NCI-H82 treated with DMSO at 0.1 percent for 48 hours (cell line): ENCODE data around the gene GTF2H4.

Experiments used
- DNase-seq: peaks from one replicate; lab custom pipeline; 2025; ENCODE audit not compliant: unreplicated experiment; lab: John Stamatoyannopoulos, UW

GTF2H4 gene

DNA sequence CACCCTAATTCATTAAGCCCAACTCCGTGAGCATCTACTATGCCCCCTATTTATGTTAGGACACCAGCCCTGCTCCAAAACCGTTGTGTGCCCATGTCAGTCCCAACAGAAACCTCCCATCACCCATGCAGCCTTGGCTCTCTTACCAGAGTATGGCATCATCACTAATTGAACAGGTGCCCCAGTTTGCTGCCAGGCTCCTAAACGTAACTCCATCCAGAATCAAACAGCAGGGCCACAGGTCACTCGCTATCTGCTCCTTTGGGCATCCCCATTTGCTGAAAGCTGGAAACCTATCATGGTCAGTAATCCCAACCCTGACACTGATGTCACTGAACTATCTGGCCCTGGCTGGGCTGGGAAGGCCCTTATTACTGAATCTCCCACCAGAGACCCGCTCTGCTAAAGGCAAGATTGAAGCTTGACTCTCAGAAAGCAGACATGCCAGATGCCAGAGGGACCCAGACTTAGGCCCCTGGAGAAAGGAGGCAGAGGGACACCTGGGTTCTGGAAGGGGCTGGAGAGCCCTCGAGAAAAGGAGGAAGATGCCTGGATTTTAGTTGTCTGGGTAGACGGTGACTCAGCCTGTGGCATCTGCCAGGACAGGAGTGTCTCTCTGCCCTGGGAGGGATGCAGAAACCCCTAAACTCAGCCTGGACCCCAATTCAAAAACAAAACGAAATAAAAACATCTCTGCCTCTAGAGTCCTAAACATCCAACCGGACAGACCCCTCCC is 46.8 kb downstream of the GTF2H4 start:
- DNase-seq: no peak

DNA sequence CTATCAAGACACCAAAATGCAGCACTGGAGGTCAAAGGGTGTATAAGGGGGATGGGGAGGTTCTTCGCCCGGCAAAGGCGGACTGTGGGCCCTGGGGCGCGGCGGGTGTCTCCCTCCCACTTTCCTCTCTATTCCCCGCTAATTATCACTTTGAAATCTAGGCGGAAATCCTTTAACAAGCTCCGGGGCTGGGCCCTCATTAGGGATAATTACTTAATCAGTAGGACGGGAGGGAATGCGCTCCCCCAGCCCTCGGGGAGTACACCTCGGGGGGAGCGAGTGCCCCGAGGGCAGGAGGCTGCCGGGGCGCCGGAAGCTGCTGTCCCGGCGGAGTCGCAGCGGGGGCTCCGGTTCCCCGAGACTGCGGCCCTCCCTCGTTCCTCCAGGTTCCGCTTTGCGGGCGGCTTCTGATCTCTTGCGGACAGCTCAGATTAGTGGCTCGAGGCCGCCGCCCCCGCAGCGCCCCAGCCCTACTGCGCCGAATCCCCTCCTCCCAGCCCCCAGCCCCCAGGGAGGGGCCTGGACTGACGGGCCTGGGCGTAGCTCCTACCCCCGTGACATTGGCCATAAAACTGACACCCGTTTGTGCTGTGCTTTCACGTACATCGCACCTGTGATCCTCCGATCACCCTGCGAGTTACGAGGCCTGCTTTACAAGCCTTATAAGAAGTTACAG is 47.5 kb downstream of the GTF2H4 start:
- peak; percentile 14 for DNase-seq

DNA sequence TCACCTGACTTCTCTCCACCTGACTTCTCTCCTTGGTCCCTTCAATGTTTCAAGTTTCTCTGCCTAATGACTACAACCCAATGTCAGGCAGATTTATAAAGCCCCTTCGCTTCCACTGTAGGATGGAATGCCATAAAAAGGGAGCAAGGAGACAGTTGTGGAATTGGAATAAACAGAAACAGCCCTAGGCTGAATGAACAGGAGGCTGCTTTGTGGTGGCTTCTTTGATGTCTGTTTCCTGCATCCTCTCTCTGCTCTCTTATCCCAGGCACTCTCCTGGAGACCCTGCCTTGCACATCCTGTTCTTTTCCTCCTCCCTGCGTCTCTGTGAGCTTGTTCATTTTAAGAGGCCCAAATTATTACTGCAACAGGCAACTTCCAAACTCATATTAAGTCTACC is 49.7 kb downstream of the GTF2H4 start:
- DNase-seq: no peak

DNA sequence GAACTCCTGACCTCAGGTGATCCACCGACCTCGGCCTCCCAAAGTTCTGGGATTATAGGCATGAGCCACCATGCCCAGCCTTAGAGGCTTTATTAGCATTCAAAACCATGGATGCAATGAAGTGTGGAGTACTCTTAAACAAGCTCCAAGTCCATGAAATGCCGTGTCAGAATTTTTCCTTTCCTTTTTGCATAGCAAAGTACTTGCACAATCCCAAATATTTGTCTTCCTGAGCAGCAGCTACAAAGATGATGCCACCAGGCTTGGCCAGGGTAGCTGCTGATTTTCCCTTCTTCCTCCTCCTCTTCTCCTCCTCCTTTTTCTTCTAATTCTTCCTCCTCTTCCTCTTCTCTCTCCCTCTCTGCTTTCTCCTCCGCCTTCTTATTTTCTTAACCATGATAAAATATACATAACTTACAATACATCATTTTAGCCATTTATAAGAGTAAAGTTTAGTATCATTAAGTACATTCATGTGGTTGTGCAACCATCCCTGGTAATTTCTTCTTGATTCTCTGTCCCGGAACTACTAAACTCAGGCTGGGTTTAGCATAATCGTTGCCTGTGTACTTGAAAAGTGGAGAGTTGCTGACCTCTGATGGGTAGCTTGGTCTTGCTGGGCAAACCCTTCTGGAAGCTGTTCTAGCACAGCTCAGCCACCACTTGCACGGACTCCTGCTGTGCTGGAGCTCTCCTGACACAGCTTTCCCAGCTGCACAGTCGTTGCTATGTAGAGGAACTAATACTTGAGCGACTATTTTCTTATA is 53.1 kb downstream of the GTF2H4 start:
- no peak for DNase-seq

DNA sequence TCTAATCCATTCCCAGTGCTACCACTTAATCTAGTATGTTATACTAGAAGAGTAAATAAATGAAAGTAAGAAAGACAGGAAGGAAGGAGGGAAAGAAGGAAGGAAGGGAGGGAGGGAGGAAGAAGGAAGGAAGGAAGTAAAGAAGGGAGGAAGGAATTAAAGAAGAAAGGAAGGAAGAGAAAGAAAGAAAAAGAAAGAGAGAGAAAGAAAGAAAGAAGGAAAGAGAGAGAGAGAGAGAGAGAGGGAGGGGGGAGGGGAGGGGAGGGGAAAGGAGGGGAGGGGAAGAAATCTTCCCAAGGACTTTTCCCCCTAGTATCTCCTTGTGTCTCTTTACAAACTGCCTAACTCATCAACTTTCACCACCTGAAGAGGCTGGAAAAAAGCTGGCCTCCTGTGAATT is 54.7 kb downstream of the GTF2H4 start:
- DNase-seq: no peak

DNA sequence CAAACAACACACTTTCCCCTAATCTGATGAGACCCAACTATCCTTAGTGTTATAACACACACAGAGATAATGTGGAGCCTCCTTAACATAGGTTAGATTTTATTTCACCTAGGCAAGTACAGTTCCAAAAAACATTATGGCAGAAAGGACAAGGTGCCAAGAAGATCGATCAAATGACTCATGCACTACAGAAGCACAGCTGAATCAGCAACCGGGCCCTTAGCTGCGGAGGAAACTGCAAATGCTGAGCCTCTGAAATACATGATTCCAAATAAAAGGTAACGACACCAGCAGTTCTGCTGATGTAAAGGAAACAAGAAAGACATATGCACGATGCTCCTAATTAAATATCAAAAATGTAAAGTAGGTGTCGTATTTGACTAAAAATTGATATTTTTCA is 55.6 kb downstream of the GTF2H4 start:
- DNase-seq: no peak
